Myocyte (in vitro differentiated cells): ENCODE data around the gene TPPP2. TPM values are rescaled to one million over a fixed set of nuclear protein-coding genes. Genes with fewer than 3 reads are reported as not detected.
"Not testable (repeated sequence)": the region's sequence is repeated elsewhere in the genome, so short reads cannot be mapped to it uniquely, and the experiment has no call there.

Experiments used
- DNase-seq: peaks from one replicate; pipeline ENCODE4 v3.0.0-alpha.2; 2012; ENCODE audit warnings: low read depth
- polyA plus RNA-seq: library from polyadenylated mRNA; unstranded; fragments of >200 nt; gene quantifications from one replicate; pipeline ENCODE4 v1.2.1, GENCODE V29; 2012; ENCODE audit warnings: missing spikeins
- total RNA-seq: library from RNA; depleted of rRNA; stranded (reverse); fragments of >200 nt; gene quantifications from 2 replicates; pipeline ENCODE4 v1.2.3, GENCODE V29; 2014

The TPPP2 gene
- total RNA-seq: not detected in 2 replicates
- not detected for polyA plus RNA-seq

- DNase-seq: no peak
These were observed at the start of gene TPPP2 for GRCh38 chr14:21029917-21030316. TSS of gene TPPP2 (plus strand) at chr14:21030217. CDS start at chr14:21030582, 365 bp downstream.

DNA sequence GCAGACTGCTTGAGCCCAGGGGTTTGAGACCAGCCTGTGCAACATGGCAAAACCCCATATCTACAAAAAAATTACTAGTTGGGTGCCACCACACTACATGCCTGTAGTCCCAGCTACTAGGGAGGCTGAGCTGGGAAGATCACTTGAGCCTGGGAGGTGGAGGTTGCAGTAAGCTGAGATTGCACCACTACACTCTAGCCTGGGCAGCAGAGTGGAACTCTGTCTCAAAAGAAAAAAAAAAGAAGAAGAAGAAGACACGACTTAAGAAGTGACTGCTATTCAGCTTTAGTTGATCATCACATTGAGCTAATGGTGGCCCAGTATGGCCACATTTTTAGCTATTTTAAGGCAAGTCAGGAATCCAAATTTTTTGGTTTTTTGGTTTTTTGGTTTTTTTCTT is 49.1 kb upstream of the TPPP2 start:
- no peak for DNase-seq

- peak; percentile 47 for DNase-seq
These were observed 47.2 kb upstream of the TPPP2 start for GRCh38 chr14:20982646-20983369.

DNA sequence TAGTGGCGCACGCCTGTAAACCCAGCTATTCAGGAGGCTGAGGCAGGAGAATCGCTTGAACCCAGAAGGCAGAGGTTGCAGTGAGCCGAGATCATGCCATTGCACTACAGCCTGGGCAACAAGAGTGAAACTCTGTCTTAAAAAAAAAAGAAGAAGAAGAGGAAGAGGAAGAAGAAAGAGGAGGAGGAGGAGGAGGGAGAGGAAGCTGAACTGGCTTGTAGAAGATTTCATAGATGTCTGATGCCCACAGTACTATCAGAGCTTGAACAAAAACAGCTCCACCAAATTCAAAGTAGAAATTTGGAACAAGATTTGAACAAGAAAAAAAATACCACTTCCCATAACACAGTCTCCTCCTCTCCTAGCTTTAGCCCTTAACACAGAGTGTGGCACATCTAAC is 44.4 kb upstream of the TPPP2 start:
- DNase-seq: not testable (repeated sequence)

DNA sequence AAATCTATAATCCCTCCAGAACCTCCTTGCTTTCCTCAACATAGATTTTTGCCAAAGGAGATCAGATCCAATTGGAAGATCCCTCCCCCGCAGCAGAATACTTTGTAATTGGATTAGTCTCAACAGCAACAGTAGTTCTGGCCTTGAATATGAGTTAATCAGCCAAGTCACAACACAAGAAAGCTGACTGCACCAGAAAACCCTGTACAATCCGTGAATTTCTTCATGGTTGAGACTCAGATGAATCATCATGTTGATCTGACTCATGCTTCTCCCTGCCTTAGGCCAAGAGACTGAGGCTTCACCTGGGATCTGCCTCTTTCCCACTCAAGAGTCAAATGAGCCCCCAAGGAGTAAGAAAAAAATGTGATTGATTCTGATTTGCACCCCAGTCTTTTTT is 43.2 kb upstream of the TPPP2 start:
- peak; percentile 53 for DNase-seq

- DNase-seq: peak; percentile 5
These were observed 41.1 kb upstream of the TPPP2 start for GRCh38 chr14:20988717-20989470.

- DNase-seq: no peak
These were observed 40.6 kb upstream of the TPPP2 start for GRCh38 chr14:20989471-20989786.

DNA sequence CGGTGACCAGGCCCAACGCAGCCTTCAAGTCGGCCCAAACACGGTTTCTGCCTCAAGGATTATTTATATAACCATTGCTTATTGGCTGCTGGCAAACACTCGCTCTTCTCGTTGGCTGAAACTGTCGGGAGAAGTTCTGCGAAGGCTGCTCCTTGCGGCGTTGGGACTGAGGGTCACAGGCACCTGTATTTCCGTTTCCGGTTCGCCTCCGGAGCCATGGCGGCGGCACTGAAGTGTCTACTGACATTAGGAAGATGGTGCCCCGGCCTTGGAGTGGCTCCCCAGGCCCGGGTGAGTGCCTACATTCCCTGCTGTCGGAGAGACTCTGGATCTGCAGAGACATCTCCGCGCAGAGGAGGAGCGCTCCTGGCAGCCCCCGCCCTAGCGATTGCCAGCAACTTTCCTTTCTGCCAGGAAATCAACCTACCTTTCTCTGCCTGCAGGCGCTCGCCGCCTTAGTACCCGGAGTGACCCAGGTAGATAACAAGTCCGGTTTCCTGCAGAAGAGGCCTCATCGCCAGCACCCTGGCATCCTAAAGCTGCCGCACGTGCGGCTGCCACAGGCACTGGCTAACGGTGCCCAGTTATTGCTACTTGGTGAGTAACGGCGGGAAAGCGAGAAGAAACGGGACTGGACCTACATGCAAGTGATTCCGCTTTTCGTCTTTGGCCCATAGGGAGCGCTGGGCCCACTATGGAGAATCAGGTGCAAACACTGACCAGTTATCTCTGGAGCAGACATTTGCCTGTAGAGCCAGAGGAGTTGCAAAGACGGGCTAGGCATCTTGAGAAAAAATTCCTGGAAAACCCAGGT is 40.0 kb upstream of the TPPP2 start, which contains the start of gene METTL17:
Gene METTL17 (plus strand): TSS at position 194 of the 814 bp plus-strand sequence. CDS start 23 bp downstream, at position 217.
- peak; percentile 98 for DNase-seq

- no peak for DNase-seq
These were observed 33.5 kb upstream of the TPPP2 start for GRCh38 chr14:20996521-20996920.

DNA sequence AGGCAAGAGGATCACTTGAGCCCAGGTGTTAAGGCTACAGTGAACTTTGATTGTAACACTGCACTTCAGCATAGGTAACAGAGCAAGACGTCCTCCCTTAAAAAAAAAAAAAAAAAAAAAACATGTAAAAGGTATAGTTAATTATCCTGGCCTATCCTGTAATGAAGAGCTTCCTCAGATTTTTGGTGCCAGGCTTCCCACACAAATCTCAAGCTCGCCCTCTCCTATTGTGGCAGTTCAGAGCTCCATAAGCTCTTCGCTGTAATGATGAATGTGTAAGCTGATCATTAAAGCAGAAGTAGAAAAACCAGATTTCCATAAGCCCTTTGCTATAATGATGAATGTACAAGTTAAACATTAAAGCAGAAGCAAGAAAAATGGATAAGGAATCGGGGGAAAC is 32.9 kb upstream of the TPPP2 start:
- DNase-seq: no peak

GRCh38 chr14:20997564-20997963 is 32.5 kb upstream of the TPPP2 start:
- no peak for DNase-seq

GRCh38 chr14:20998139-20998538 is 31.9 kb upstream of the TPPP2 start:
- no peak for DNase-seq

- DNase-seq: peak; percentile 47
These were observed 31.2 kb upstream of the TPPP2 start, which contains the start of gene SLC39A2 for GRCh38 chr14:20998674-20999366. TSS of gene SLC39A2 (plus strand) at chr14:20999293. CDS start at chr14:20999447, 154 bp downstream.

DNA sequence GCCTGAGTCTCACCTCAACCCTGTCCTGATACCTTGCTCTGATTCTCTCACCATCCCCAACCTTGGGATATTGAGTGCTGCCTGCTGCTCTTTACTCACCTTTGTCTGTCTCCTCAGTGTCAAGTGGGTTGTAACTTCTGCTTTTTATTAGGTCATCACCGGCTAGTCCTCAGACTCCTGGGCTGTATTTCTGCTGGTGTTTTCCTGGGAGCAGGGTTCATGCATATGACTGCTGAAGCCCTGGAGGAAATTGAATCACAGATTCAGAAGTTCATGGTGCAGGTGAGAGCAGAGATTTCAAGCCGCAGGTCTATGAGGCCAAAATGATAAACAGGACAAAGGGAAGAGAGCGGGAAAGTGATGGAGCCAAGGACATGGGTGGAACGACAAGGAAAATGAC is 30.4 kb upstream of the TPPP2 start:
- no peak for DNase-seq

DNA sequence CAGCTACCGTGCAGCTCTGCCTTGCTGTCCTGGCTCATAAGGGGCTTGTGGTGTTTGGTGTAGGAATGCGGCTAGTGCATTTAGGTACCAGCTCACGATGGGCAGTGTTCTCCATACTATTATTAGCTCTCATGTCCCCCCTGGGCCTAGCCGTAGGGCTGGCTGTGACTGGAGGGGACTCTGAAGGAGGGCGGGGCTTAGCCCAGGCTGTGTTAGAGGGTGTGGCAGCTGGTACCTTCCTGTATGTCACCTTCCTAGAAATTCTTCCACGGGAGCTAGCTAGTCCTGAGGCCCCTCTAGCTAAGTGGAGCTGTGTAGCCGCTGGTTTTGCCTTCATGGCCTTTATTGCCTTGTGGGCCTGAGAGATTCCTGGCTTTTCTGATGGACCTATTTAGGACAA is 28.8 kb upstream of the TPPP2 start:
- no peak for DNase-seq

GRCh38 chr14:21003788-21004346 is 26.1 kb upstream of the TPPP2 start:
- DNase-seq: no peak

DNA sequence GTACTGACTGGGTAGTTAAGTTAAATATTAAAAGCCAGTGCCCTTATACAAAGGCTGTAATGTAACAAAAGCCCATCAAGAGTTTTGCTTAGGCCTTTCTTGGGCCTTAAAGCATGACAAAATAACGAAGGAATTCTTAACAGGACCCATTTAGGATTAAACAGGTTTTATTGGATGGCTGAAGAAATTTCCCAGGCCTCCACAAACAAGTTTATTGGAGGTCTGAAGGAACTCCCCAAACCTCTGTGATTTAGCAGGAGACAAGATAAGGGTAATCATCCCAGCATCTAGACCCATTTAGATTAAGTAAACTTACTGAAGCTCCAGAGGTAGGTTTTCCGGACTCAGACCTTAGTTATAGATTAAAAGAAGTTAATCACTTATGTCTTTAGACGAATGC is 20.3 kb upstream of the TPPP2 start:
- DNase-seq: not testable (repeated sequence)

DNA sequence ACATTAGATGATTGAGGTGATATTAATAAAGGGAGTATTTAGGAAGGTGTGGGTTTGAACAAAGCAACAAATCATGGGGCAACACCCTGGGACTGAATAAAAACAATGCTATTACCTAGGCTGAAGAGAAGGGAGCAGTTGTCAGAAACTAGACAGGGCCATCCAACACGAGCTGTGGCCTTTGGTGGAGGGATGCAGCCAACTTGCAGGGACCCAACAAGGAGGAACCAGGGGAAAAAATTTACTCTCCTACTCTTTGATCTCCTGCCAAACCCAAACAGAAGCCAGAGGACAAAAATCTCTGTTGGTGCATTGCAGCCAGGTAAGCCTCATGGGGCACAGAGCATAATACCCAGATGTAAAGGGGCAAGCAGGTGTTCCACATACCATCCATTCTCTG is 18.9 kb upstream of the TPPP2 start:
- no peak for DNase-seq

GRCh38 chr14:21014761-21015190 is 15.2 kb upstream of the TPPP2 start:
- DNase-seq: peak; percentile 94

DNA sequence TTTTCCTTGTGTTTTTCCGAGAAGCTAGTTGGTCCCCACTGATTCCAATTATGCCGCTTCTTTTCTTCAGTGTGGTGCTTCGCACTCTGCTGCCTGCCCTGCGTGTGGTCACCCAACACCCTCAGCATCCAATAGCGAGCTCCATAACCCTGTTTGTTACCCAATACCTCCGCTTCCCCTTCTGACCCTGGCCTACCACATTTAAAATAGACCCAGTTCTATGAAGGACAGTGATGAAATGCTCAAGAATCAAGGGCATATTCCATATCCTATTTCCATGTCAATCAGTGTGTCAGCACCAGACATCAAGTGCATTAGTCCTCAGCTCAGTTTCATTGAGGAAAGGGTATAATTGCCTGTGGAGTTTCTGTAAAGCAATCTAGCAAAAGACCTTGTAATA is 14.7 kb upstream of the TPPP2 start:
- DNase-seq: no peak
